ENCODE measurements around the gene FAM187B. TPM values are rescaled to one million over a fixed set of nuclear protein-coding genes. Genes with fewer than 3 reads are reported as not detected.
"Not testable (repeated sequence)": the region's sequence is repeated elsewhere in the genome, so short reads cannot be mapped to it uniquely, and the experiment has no call there.

The FAM187B gene
- total RNA-seq, 4 donors from 2014 or later: 0.67 TPM; not detected in 3

GRCh38 chr19:35205733-35206323 is 22.7 kb downstream of the FAM187B start:
- no peak overlapping the region for H3K4me3 ChIP-seq (replicated peaks in 1 of 3)
- intact Hi-C loops (cut with DNase I): no loop called here
- TF ChIP-seq POLR2A (IDR thresholded peaks at IDR 0.05): no peak
- TF ChIP-seq CTCF (IDR thresholded peaks at IDR 0.05): no peak

GRCh38 chr19:35204799-35205732 is 23.5 kb downstream of the FAM187B start:
- intact Hi-C loops (cut with DNase I): no loop called here
- no peak for TF ChIP-seq POLR2A (IDR thresholded peaks at IDR 0.05)
- TF ChIP-seq CTCF (IDR thresholded peaks at IDR 0.05): no peak
- Histone ChIP-seq H3K4me3 (replicated peaks in 1 of 3) (no peak overlapping the region), H3K4me1 (no peaks in the 10 kb centered on the region), H3K27me3 (no peaks in the 10 kb centered on the region), H3K36me3 (no peaks in the 10 kb centered on the region), H3K27ac (no peak overlapping the region), H3K9me3 (no peaks in the 10 kb centered on the region)
- DNase-seq: no peak
- 76 to 80% methylated on average over 13 of the region's 13 CpGs for WGBS, 2 donors

More at GRCh38 chr19:35205733-35206323, 22.7 kb downstream of the FAM187B start:
- H3K27me3 ChIP-seq: no peaks in the 10 kb centered on the region
- no peaks in the 10 kb centered on the region for H3K36me3 ChIP-seq
- no peak overlapping the region for H3K27ac ChIP-seq
- 76 to 77% methylated on average over 6 of the region's 6 CpGs for WGBS, 2 donors
- no peak for DNase-seq
- H3K4me1 ChIP-seq: no peaks in the 10 kb centered on the region
- no peaks in the 10 kb centered on the region for H3K9me3 ChIP-seq

GRCh38 chr19:35202722-35203688 is 25.5 kb downstream of the FAM187B start:
- no peaks in the 10 kb centered on the region for H3K36me3 ChIP-seq
- no peak overlapping the region for H3K4me3 ChIP-seq (replicated peaks in 1 of 3)
- TF ChIP-seq POLR2A (IDR thresholded peaks at IDR 0.05) (no peak), CTCF (IDR thresholded peaks at IDR 0.05) (no peak)
- H3K9me3 ChIP-seq: no peaks in the 10 kb centered on the region
- no peaks in the 10 kb centered on the region for H3K4me1 ChIP-seq
- no peak overlapping the region for H3K27ac ChIP-seq
- WGBS, 2 donors: 60 to 66% methylated on average over 4 of the region's 4 CpGs
- intact Hi-C loops (cut with DNase I): no loop called here
- H3K27me3 ChIP-seq: no peaks in the 10 kb centered on the region
- no peak for DNase-seq

GRCh38 chr19:35199481-35199880 is 29.1 kb downstream of the FAM187B start:
- Histone ChIP-seq H3K27ac (no peak overlapping the region), H3K36me3 (no peaks in the 10 kb centered on the region), H3K27me3 (no peaks in the 10 kb centered on the region), H3K9me3 (no peaks in the 10 kb centered on the region), H3K4me3 (replicated peaks in 1 of 3) (no peak overlapping the region), H3K4me1 (no peaks in the 10 kb centered on the region)
- WGBS, 2 donors: 59 to 79% methylated on average over 2 of the region's 2 CpGs
- TF ChIP-seq POLR2A (IDR thresholded peaks at IDR 0.05): no peak
- TF ChIP-seq CTCF (IDR thresholded peaks at IDR 0.05): no peak
- no peak for DNase-seq
- intact Hi-C loops (cut with DNase I): no loop called here

GRCh38 chr19:35196861-35197260 is 31.7 kb downstream of the FAM187B start:
- H3K27me3 ChIP-seq; H3K4me3 ChIP-seq (replicated peaks in 1 of 3); H3K9me3 ChIP-seq; intact Hi-C loops (cut with DNase I); H3K4me1 ChIP-seq; H3K27ac ChIP-seq; H3K36me3 ChIP-seq; DNase-seq: not testable (repeated sequence)
- WGBS, 2 donors: 87 to 92% methylated on average over 6 of the region's 6 CpGs
